ENCODE results near the gene FRY. TPM values are rescaled to one million over a fixed set of nuclear protein-coding genes. Genes with fewer than 3 reads are reported as not detected.

The FRY gene
- total and polyA plus RNA-seq, 4 donors: 6.2 to 31.2 (median 12.7) TPM

DNA sequence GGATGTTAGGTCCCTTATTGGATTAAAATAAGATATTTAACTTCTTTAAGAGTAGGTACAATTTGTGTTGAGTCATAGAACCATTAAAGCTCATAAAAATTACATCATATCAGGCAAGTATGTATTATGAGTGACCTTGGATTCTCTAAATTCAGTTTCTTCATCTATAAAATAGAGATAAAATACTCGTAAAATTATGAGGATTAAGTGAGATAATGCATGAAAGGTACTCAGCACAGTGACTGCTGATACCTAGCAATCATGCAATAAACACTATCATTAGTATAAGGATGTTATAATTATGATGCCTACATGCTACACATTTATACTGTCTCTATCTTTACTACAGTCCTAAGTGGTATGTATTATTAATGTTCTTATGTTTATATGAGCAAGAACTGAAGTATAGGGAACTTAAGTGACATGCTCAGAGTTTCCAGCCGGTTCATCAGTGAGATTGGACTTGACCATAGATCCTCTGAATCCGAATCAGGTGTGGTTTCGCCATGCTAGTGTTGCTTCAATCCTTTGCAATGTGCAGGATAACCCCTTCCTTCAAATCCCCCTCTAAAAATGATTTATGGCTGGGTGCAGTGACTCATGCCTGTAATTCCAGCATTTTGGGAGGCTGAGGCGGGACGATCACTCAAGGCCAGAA, 22.9 kb upstream of the FRY start (continued):
- TF ChIP-seq, protein P1, sequence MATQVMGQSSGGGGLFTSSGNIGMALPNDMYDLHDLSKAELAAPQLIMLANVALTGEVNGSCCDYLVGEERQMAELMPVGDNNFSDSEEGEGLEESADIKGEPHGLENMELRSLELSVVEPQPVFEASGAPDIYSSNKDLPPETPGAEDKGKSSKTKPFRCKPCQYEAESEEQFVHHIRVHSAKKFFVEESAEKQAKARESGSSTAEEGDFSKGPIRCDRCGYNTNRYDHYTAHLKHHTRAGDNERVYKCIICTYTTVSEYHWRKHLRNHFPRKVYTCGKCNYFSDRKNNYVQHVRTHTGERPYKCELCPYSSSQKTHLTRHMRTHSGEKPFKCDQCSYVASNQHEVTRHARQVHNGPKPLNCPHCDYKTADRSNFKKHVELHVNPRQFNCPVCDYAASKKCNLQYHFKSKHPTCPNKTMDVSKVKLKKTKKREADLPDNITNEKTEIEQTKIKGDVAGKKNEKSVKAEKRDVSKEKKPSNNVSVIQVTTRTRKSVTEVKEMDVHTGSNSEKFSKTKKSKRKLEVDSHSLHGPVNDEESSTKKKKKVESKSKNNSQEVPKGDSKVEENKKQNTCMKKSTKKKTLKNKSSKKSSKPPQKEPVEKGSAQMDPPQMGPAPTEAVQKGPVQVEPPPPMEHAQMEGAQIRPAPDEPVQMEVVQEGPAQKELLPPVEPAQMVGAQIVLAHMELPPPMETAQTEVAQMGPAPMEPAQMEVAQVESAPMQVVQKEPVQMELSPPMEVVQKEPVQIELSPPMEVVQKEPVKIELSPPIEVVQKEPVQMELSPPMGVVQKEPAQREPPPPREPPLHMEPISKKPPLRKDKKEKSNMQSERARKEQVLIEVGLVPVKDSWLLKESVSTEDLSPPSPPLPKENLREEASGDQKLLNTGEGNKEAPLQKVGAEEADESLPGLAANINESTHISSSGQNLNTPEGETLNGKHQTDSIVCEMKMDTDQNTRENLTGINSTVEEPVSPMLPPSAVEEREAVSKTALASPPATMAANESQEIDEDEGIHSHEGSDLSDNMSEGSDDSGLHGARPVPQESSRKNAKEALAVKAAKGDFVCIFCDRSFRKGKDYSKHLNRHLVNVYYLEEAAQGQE (IDR thresholded peaks at IDR 0.05): no peak
- TF ChIP-seq EGR1 (IDR thresholded peaks at IDR 0.05; ENCODE audit: low read depth in 2 of 2): no peak

DNA sequence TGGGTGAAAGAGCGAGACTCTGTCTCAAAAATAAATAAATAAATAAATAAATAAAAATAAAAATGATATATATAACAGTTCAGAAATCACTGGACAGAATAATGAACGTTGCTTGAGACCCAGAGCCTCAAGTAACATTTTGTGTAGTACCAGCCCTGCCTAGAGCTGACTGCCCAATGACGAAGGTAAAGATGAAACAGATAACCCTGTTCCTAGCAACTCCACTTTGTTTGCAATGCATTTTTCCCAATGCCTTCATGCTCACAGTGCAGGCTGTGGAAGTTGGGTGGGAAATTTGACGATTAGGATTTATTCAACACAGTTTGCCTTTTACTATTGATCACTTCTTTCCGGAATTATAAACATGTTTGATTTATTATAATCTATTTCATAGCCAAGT, 22.2 kb upstream of the FRY start:
- no peak overlapping the region for H3K9ac ChIP-seq (ENCODE audit: low read depth in 1 of 2, low read length in 2 of 2)
- TF ChIP-seq FOXA2 (IDR thresholded peaks at IDR 0.05): no peak
- DNase-seq (ENCODE audit: low spot score): no peak
- H3K4me3 ChIP-seq (ENCODE audit: low read depth in 1 of 3, low read length in 3 of 3): no peak overlapping the region
- no peak overlapping the region for H3K27ac ChIP-seq (ENCODE audit: low read depth in 1 of 2, low read length in 2 of 2)
- H3K36me3 ChIP-seq (ENCODE audit: control insufficient read depth in 4 of 4, insufficient read depth in 3 of 4, low read depth in 1 of 4, low read length in 3 of 4): no peaks in the 10 kb centered on the region
- H3K27me3 ChIP-seq (ENCODE audit: control insufficient read depth in 4 of 4, insufficient read depth in 4 of 4, low read length in 3 of 4): no peaks in the 10 kb centered on the region
- peaks cover 0 to 22% (median 6%) of the 10 kb centered on the region in 4 donors for H3K4me1 ChIP-seq (ENCODE audit: control insufficient read depth in 4 of 4, insufficient read depth in 4 of 4, low read length in 3 of 4)
- H3K9me3 ChIP-seq (ENCODE audit: control insufficient read depth in 4 of 4, low read length in 3 of 4): no peaks in the 10 kb centered on the region
- WGBS: 65% methylated on average over 5 of the region's 5 CpGs

DNA sequence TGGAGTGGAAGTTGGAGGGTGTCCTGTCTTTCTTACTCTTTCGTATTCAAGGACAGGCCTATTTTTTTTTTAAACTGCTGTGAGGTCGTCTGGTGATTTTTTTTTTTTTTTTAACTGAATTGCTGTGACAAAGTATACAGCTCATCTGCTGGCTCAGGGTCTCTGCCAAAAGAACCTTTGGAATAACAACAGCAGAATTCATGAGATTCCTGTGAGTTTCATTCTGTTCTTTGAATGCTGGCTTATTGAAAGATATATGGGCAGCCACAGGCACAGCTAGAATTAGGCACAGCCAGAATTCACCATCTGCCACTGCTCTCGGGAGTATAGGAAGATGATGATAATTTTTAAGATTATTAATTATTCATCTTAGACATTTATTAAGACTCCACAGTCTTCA, 21.4 kb upstream of the FRY start:
- no peak overlapping the region for H3K4me3 ChIP-seq (ENCODE audit: low read depth in 1 of 3, low read length in 3 of 3)
- WGBS: 40% methylated on average over 3 of the region's 3 CpGs
- H3K36me3 ChIP-seq (ENCODE audit: control insufficient read depth in 4 of 4, insufficient read depth in 3 of 4, low read depth in 1 of 4, low read length in 3 of 4): no peaks in the 10 kb centered on the region
- H3K27me3 ChIP-seq (ENCODE audit: control insufficient read depth in 4 of 4, insufficient read depth in 4 of 4, low read length in 3 of 4): no peaks in the 10 kb centered on the region
- no peak for DNase-seq (ENCODE audit: low spot score)
- peaks cover 0 to 15% (median 4%) of the 10 kb centered on the region in 4 donors for H3K4me1 ChIP-seq (ENCODE audit: control insufficient read depth in 4 of 4, insufficient read depth in 4 of 4, low read length in 3 of 4)
- H3K9me3 ChIP-seq (ENCODE audit: control insufficient read depth in 4 of 4, low read length in 3 of 4): no peaks in the 10 kb centered on the region
- TF ChIP-seq FOXA1 (IDR thresholded peaks at IDR 0.05) (no peak), RXRA (IDR thresholded peaks at IDR 0.05) (no peak), RAD21 (IDR thresholded peaks at IDR 0.05) (peak in 1 of 2 donors; percentile 8), HNF4A (conservative IDR thresholded peaks at IDR 0.05) (no peak), EGR1 (IDR thresholded peaks at IDR 0.05; ENCODE audit: low read depth in 2 of 2) (no peak)
- no peak overlapping the region for H3K27ac ChIP-seq (ENCODE audit: low read depth in 1 of 2, low read length in 2 of 2)
- H3K9ac ChIP-seq (ENCODE audit: low read depth in 1 of 2, low read length in 2 of 2): peak overlapping the region in 1 of 2 donors; percentile 22

DNA sequence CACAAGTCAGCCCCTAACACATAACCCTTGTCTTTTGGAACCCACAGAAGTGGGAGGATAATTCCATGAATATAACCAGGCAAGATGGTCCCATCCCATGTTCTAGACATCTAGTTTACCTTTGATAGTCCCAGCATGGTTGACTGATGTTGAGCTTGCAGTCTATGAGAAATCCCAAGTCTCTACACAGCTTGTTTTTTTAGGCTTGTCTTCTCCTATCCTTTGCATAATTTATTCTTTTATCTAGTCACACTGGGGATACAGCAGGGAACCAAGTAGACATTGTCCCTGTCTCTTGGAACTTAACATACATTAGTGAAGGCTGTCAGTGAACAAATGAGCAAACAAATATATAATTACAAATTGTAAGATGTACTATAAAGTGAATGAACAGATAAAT, 19.6 kb upstream of the FRY start:
- Histone ChIP-seq H3K4me1 (ENCODE audit: control insufficient read depth in 4 of 4, insufficient read depth in 4 of 4, low read length in 3 of 4) (peaks cover 0 to 13% (median 4%) of the 10 kb centered on the region in 4 donors), H3K27me3 (ENCODE audit: control insufficient read depth in 4 of 4, insufficient read depth in 4 of 4, low read length in 3 of 4) (no peaks in the 10 kb centered on the region)
- no peak for TF ChIP-seq JUND (IDR thresholded peaks at IDR 0.05)
- no peak for TF ChIP-seq TAF1 (conservative IDR thresholded peaks at IDR 0.05)
- no peak for TF ChIP-seq FOXA2 (IDR thresholded peaks at IDR 0.05)
- no peak for TF ChIP-seq EGR1 (IDR thresholded peaks at IDR 0.05; ENCODE audit: low read depth in 2 of 2)
- TF ChIP-seq RAD21 (IDR thresholded peaks at IDR 0.05): no peak
- TF ChIP-seq NR2F2 (IDR thresholded peaks at IDR 0.05): no peak
- no peak for TF ChIP-seq RXRA (IDR thresholded peaks at IDR 0.05)
- no peak for TF ChIP-seq HNF4A (conservative IDR thresholded peaks at IDR 0.05)
- TF ChIP-seq GABPA (IDR thresholded peaks at IDR 0.05 in 1 of 2, conservative IDR thresholded peaks at IDR 0.05 in 1 of 2): no peak
- TF ChIP-seq, protein P2, sequence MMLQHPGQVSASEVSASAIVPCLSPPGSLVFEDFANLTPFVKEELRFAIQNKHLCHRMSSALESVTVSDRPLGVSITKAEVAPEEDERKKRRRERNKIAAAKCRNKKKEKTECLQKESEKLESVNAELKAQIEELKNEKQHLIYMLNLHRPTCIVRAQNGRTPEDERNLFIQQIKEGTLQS (IDR thresholded peaks at IDR 0.05): no peak
- no peak for TF ChIP-seq SP1 (IDR thresholded peaks at IDR 0.05)

More for the DNA sequence above, 19.6 kb upstream of the FRY start:
- no peaks in the 10 kb centered on the region for H3K36me3 ChIP-seq (ENCODE audit: control insufficient read depth in 4 of 4, insufficient read depth in 3 of 4, low read depth in 1 of 4, low read length in 3 of 4)
- no peak for DNase-seq (ENCODE audit: low spot score)
- no peaks in the 10 kb centered on the region for H3K9me3 ChIP-seq (ENCODE audit: control insufficient read depth in 4 of 4, low read length in 3 of 4)
- no peak overlapping the region for H3K9ac ChIP-seq (ENCODE audit: low read depth in 1 of 2, low read length in 2 of 2)
- H3K27ac ChIP-seq (ENCODE audit: low read depth in 1 of 2, low read length in 2 of 2): no peak overlapping the region
- no peak overlapping the region for H3K4me3 ChIP-seq (ENCODE audit: low read depth in 1 of 3, low read length in 3 of 3)
